Nephron progenitor cell (in vitro differentiated cells): ENCODE results near the gene ZNF248.

ENCODE experiments used
- DNase-seq: peaks from one replicate; pipeline ENCODE4 v3.0.0; 2021
- H3K27ac Mint-ChIP-seq: 2 replicates; pipeline ENCODE4 v1.8.0; 2021; ENCODE audit warnings: mild to moderate bottlenecking, moderate library complexity, mixed read lengths
- H3K27me3 Mint-ChIP-seq: 2 replicates; pipeline ENCODE4 v1.8.0; 2021; ENCODE audit warnings: mild to moderate bottlenecking, low read depth, mixed read lengths; ENCODE audit not compliant: poor library complexity
- H3K36me3 Mint-ChIP-seq: 2 replicates; pipeline ENCODE4 v1.8.0; 2021; ENCODE audit warnings: low read depth, mixed read lengths
- H3K4me1 Mint-ChIP-seq: 2 replicates; pipeline ENCODE4 v1.8.0; 2021; ENCODE audit warnings: mixed read lengths
- H3K4me3 Mint-ChIP-seq: 2 replicates; pipeline ENCODE4 v1.8.0; 2021; ENCODE audit warnings: mild to moderate bottlenecking, moderate library complexity, mixed read lengths
- H3K9me3 Mint-ChIP-seq: 2 replicates; pipeline ENCODE4 v1.8.0; 2021; ENCODE audit warnings: mild to moderate bottlenecking, moderate library complexity, mixed read lengths
- TF ChIP-seq, protein P1 (sequence below): fragments of 200-600 bp; sonication (generic); IDR thresholded peaks from 2 replicates; pipeline ENCODE4 v1.5.0; 2021; ENCODE audit warnings: antibody characterized with exemption

Gene ZNF248

DNA sequence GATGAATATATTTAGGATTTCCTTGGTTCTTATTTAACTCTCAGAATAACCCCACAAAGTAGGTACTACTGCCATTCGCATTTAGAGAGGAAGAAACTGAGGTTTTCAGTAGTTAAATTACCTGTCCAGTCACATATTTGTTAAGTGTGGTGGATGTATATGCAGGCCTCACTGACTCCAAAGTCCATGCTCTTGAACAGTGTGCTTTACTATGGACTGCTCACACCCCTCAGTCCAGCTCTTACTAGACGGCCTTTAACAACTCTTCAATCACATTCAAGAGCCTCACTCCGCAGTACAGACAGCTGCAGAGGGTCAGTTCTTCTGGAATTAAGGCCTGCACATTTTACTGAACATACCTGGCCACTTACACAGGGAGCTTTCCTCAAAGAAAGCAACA is 36.2 kb downstream of the ZNF248 start:
- Mint-ChIP-seq H3K36me3 (peaks cover 34% of the 10 kb centered on the region), H3K4me1 (no peaks in the 10 kb centered on the region), H3K4me3 (no peak overlapping the region), H3K27ac (no peak overlapping the region), H3K9me3 (peaks cover 89% of the 10 kb centered on the region), H3K27me3 (peaks cover 4% of the 10 kb centered on the region)
- no peak for DNase-seq
- TF ChIP-seq, protein P1, sequence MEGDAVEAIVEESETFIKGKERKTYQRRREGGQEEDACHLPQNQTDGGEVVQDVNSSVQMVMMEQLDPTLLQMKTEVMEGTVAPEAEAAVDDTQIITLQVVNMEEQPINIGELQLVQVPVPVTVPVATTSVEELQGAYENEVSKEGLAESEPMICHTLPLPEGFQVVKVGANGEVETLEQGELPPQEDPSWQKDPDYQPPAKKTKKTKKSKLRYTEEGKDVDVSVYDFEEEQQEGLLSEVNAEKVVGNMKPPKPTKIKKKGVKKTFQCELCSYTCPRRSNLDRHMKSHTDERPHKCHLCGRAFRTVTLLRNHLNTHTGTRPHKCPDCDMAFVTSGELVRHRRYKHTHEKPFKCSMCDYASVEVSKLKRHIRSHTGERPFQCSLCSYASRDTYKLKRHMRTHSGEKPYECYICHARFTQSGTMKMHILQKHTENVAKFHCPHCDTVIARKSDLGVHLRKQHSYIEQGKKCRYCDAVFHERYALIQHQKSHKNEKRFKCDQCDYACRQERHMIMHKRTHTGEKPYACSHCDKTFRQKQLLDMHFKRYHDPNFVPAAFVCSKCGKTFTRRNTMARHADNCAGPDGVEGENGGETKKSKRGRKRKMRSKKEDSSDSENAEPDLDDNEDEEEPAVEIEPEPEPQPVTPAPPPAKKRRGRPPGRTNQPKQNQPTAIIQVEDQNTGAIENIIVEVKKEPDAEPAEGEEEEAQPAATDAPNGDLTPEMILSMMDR = no peak

DNA sequence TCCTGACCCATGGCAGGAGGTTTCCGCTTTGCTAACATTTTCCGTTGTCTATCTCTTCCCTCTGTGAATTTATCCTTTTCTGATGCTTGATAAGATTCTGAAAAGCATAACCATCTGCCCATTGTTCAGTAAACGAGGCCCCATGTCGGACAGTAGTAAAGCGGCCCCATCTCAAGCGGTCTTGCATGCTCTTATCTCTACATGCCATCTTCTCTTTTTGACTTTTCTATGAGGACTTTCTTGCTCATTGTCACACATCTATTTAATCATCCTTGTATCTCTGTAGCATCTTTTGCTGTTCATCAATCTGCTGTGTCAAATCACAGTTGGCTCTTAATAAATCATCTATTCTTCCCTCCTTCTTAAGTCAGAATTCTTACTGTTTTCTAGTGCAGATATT is 37.6 kb downstream of the ZNF248 start:
- Mint-ChIP-seq H3K9me3 (peaks cover 91% of the 10 kb centered on the region), H3K36me3 (peaks cover 23% of the 10 kb centered on the region), H3K4me1 (no peaks in the 10 kb centered on the region), H3K27me3 (peaks cover 4% of the 10 kb centered on the region), H3K27ac (no peak overlapping the region), H3K4me3 (no peak overlapping the region)
- DNase-seq = no peak
- TF ChIP-seq, protein P1 = no peak

DNA sequence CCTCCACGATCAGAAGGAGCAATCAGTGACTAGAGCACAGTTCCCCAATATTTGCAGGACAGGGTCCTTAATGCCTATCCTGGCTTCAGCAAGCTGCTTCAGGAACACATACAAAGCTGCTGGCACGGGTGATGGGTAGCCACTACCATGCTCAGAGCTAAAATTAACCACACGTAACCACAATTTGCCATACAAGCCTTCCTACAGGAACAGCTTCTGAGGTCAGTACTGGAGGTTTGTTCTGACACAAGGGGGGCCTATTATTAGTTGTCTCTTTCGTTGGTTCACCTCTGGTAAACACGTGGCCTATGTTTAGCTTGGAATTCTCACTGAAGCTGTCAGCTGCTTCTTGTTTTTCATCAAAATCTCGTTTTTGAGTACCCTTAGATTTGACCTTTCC is 41.1 kb downstream of the ZNF248 start:
- H3K36me3 Mint-ChIP-seq = peaks cover 9% of the 10 kb centered on the region
- H3K27ac Mint-ChIP-seq = no peak overlapping the region
- H3K4me3 Mint-ChIP-seq = no peak overlapping the region
- no peak for DNase-seq
- TF ChIP-seq, protein P1 = no peak
- H3K9me3 Mint-ChIP-seq = peaks cover 94% of the 10 kb centered on the region
- peaks cover 2% of the 10 kb centered on the region for H3K27me3 Mint-ChIP-seq
- H3K4me1 Mint-ChIP-seq = no peaks in the 10 kb centered on the region

DNA sequence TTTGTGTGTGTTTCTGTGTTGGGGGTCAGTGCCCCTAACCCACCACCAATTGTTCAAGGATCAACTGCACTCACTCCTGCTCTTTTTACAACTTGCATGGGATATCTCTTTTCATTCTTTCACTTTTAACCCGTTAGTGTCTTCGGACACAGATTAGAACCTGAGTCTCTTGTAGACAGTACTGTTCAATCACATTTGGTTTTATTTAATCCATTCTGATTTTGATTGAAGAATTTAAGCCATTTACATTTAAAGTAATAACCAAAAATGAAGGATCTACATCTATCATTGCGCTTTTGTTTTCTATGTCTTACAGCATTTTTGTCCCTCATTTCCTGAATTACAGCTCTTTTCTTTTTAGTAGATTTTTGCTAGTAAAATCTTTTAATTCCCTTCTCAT is 43.6 kb downstream of the ZNF248 start:
- Mint-ChIP-seq H3K27me3 (peaks cover 2% of the 10 kb centered on the region), H3K4me3 (no peak overlapping the region), H3K9me3 (peaks cover 87% of the 10 kb centered on the region), H3K4me1 (no peaks in the 10 kb centered on the region), H3K36me3 (no peaks in the 10 kb centered on the region), H3K27ac (no peak overlapping the region)
- DNase-seq = no peak
- TF ChIP-seq, protein P1 = no peak

DNA sequence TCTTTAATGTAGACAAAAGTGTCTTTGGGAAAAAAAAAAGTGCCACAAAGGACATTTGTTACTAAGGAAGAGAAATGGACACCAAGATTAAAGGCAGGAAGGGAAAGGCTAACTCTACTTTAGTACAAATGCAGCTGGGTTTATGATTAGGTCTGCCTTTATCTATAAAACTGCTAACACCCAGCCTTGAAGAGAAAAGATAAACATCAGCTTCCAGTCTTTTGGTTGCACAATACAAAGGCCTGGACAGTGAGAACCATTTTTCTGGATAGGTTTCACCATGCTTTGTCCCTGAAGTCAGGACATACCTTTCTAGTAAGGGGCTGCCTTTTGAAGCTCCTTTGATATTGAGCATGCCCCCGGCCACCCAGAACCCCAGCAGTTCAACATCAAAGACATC is 45.1 kb downstream of the ZNF248 start:
- TF ChIP-seq, protein P1 = no peak
- Mint-ChIP-seq H3K4me1 (no peaks in the 10 kb centered on the region), H3K27ac (no peak overlapping the region), H3K27me3 (peaks cover 2% of the 10 kb centered on the region), H3K4me3 (no peak overlapping the region), H3K36me3 (no peaks in the 10 kb centered on the region), H3K9me3 (peaks cover 88% of the 10 kb centered on the region)
- no peak for DNase-seq

DNA sequence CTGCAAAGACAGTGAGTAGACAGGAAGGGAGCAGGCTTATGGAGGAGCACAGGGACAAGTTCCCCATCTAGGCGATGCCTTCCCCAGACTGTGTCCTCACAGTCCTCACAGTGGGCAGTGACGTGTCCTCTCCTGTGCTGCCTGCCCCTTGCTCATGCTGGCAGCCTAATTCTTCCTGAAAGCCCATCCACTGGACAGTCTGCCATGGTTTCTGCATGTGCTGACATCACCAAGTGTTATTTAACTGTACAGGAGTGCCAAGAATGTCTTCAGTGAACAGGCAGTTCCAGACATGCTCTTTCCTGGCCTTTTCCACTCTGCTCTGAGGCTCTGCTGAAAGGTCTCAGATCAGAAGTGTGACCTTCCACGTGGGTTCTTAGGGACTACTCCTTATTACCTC is 54.1 kb downstream of the ZNF248 start:
- TF ChIP-seq, protein P1 = no peak
- H3K27me3 Mint-ChIP-seq = no peaks in the 10 kb centered on the region
- no peaks in the 10 kb centered on the region for H3K4me1 Mint-ChIP-seq
- DNase-seq = no peak
- H3K27ac Mint-ChIP-seq = no peak overlapping the region
- H3K9me3 Mint-ChIP-seq = peaks cover 74% of the 10 kb centered on the region
- H3K36me3 Mint-ChIP-seq = no peaks in the 10 kb centered on the region
- H3K4me3 Mint-ChIP-seq = no peak overlapping the region
